Inferior parietal cortex (tissue), 1 donor: ENCODE data around the gene SCYL2.
A peak's percentile ranks its signal among the peaks of the same experiment; 100 is the strongest.
"Not testable (repeated sequence)": the region's sequence is repeated elsewhere in the genome, so short reads cannot be mapped to it uniquely, and the experiment has no call there.

ENCODE experiments used
- DNase-seq: peaks from one replicate; pipeline ENCODE4 v3.0.0-alpha.2; 2016; ENCODE audit errors: extremely low spot score

SCYL2 gene

GRCh38 chr12:100329800-100330199 is 62.8 kb downstream of the SCYL2 start:
- DNase-seq: no peak

DNA sequence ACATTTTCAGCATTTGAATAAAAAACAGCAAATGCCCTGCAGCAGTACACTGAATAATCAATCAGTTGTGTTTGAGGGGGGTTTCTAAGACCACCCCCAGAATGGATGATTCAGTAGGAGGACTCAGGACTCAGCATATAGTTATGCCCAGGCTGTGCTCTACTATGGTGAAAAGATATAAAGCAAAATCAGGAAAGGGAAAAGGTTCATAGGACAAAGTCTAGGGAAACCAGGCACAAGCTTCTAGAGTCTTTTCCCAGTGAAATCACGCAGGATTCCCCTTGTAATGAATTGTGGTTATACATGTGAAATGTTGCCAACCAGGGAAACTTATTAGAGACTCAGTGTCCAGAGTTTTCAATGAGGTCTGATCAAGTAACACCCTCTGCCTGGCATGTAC is 64.9 kb downstream of the SCYL2 start:
- DNase-seq: no peak

DNA sequence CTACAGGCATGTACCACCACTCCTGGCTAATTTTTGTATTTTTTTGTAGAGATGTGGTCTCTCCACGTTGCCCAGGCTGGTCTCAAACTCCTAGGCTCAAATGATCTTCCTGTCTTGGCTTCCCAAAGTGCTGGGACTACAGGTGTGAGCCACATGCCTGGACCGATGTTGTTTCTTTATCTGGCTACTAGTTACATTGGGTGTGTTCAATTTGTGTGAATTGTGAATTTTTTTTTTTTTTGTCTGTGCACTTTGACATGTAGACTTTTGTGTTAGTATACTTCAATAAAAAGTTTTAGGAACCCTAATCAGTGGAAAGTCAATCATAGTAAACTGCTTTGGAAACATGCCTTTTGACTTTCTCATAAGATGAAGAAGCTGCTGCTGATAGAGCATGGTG is 65.9 kb downstream of the SCYL2 start:
- no peak for DNase-seq

- no peak for DNase-seq
Observed at GRCh38 chr12:100337299-100337698, 70.3 kb downstream of the SCYL2 start.

- no peak for DNase-seq
Observed at GRCh38 chr12:100337727-100338126, 70.8 kb downstream of the SCYL2 start.

GRCh38 chr12:100339071-100339470 is 72.1 kb downstream of the SCYL2 start:
- no peak for DNase-seq

DNA sequence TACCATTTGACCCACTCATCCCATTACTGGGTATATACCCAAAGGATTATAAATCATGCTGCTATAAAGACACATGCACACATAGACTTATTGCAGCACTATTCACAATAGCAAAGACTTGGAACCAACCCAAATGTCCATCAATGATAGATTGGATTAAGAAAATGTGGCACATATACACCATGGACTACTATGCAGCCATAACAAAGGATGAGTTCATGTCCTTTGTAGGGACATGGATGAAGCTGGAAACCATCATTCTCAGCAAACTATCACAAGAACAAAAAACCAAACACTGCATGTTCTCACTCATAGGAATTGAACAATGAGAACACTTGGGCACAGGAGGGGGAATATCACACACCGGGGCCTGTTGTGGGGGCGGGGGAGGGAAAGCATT is 75.9 kb downstream of the SCYL2 start:
- not testable (repeated sequence) for DNase-seq

- not testable (repeated sequence) for DNase-seq
Observed at GRCh38 chr12:100344351-100344750, 77.4 kb downstream of the SCYL2 start.

DNA sequence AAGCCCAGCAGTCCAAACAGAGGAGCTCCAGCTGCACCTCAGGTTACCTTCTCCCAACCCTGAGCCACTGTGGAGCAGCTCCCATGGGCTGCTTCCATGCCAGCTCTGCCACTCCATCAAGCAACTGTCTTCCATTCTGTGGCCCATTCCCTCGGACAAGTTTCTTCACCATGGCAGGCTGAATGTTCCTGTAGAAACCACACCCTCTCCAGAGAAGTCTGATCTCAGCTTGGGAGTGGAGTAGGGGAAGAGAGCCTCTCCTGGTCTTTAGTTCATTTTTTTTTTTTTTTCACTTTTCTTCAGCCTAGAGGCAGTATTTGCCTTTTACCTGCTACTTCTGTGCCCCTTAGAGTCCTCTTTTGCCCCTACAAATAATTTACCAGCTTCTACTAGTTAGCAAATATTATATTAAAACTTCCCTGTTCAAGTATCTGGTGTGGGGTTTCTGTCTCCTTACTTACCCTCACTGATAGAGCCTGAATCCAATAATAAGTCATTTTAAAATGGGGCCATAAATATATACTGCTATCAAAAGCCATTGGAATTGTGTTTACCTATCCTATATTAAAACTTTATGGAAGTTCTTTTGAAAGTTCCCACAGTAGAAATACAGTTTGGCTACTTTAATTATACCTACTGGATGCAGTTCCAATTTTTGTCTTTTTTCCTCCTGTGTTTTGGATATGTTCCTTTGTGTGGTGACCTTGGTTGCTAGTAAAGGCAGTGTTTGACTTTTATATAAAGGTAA is 78.2 kb downstream of the SCYL2 start:
- DNase-seq: no peak

GRCh38 chr12:100346660-100347059 is 79.7 kb downstream of the SCYL2 start:
- DNase-seq: no peak

GRCh38 chr12:100348657-100349454 is 81.9 kb downstream of the SCYL2 start:
- DNase-seq: peak; percentile 53

- DNase-seq: no peak
Observed at GRCh38 chr12:100356644-100357223, 89.8 kb downstream of the SCYL2 start, which contains the start of gene SLC17A8. Gene SLC17A8 (plus strand): TSS chr12:100357074. CDS start chr12:100357392, 318 bp downstream.

DNA sequence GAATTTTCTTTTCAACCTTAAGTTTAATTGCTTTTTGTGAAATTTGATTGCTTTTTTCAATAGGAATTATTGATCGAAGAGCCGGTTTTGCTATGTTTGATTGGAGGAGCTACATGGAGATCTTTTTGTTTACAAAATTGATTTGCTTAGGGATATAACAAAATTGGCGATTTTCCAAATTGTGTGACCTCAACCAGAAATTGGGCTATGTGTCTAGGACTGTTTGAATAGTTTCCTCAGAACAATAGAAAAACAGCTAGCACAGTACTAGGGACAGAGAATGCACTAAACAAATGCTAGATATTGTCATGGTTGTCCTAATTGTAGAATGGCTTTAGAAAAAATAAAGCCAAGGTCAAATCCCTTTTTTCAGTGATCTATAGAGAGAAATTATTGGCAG is 92.3 kb downstream of the SCYL2 start:
- no peak for DNase-seq

DNA sequence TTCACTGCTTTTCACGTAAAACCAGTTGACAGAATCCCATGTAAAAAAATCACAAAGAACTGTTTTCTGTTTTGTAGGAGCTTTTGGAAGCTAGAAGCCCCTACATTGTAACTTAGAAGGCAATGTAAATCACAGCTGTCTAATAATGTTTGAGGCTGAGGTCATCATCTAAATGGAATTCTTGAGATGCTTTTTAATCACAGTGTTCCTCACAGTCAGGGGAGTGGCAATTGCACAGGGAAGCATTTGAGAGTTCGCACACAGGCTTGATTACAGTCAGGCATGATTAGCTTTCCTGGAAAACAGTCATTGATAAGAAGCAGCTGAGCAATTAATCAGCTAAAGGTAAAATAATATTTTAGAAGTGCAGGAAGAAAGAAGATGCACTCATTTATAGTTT is 92.8 kb downstream of the SCYL2 start:
- DNase-seq: no peak

- no peak for DNase-seq
Observed at GRCh38 chr12:100360450-100360849, 93.5 kb downstream of the SCYL2 start.

DNA sequence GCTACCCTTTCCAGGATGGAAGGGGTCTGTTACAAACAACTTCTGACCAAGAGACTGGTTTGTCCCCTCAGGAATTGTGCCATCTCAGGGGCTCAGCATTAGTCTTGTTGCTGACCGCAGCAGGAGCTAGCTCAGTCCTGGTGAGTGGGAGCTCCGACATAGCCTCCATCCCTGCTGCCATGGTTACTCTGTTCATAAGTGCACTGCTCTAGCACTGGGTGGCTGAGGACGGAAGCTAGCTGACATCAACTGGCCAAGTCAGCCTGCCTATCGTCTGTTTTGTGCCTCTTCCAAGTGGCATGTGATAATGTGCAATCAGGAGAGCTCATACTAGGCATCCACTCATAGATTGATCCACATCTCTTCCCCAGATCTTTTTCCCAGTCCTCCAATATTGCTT is 97.3 kb downstream of the SCYL2 start:
- no peak for DNase-seq

GRCh38 chr12:100365411-100365810 is 98.4 kb downstream of the SCYL2 start:
- DNase-seq: no peak

- no peak for DNase-seq
Observed at GRCh38 chr12:100368066-100368465, 101.1 kb downstream of the SCYL2 start.

GRCh38 chr12:100371146-100371545 is 104.2 kb downstream of the SCYL2 start:
- DNase-seq: no peak

DNA sequence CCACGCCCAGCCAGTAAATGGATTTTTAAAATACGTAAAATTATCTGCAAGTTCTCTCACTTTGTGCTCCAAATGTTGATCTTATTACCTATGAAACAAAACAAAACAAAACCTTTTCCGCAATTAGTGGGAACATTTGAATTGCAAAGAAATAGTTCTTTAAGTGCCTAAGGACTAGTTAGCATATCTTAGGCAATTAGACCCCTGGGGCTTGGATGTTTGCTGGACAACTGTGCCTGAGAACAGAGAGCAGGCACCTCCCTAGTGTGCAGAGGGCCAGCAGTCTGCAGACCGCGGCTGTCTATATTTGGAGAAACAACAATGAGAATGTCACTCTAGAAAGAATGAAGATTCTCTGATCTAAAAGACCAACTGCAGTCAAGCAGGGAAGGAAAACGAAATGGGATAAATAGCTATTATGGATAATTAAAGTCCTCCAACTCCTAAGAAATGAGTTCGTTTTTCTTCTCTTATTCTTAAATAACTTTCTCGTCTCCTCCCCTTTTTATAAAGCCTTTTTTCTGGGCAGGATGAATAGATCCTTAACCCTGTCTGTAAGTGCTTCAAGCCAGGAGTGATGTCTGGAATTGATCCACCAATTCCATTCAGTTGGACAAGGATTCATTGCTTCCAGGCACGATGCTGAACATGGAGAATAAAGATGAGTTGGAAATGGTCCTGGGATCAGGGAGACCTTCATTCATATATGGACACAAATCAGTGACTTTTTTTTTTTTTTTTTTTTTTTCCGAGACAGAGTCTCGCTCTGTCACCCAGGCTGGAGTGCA is 106.1 kb downstream of the SCYL2 start:
- DNase-seq: no peak

GRCh38 chr12:100375038-100375735 is 108.2 kb downstream of the SCYL2 start:
- DNase-seq: peak; percentile 75
